Fibroblast of lung (primary cell): ENCODE measurements around the gene ABCC6. TPM values are rescaled to one million over a fixed set of nuclear protein-coding genes. Genes with fewer than 3 reads are reported as not detected.
"Not testable (repeated sequence)": the region's sequence is repeated elsewhere in the genome, so short reads cannot be mapped to it uniquely, and the experiment has no call there.

Experiments
- DNase-seq, 2 donors: peaks; one replicate each; pipeline versions ENCODE4 v3.0.0 to v3.0.0-alpha.2; 2010; ENCODE audit warnings: low read depth in 2 of 2
- H2AFZ ChIP-seq: 2 replicates; pipeline ENCODE4 v1.5.1; 2012; ENCODE audit warnings: low read length, control low read depth, inconsistent platforms
- H3K27ac ChIP-seq: 2 replicates; pipeline ENCODE4 v1.5.1; 2011; ENCODE audit warnings: low read length, control low read depth; ENCODE audit not compliant: insufficient read depth
- H3K27me3 ChIP-seq: 2 replicates; pipeline ENCODE4 v1.5.1; 2011; ENCODE audit warnings: mild to moderate bottlenecking, low read length; ENCODE audit not compliant: control insufficient read depth, insufficient read depth
- H3K36me3 ChIP-seq: 2 replicates; pipeline ENCODE4 v1.5.1; 2011; ENCODE audit warnings: low read length; ENCODE audit not compliant: control insufficient read depth, insufficient read depth
- H3K4me1 ChIP-seq: 2 replicates; pipeline ENCODE4 v1.5.1; 2011; ENCODE audit warnings: low read length; ENCODE audit not compliant: control insufficient read depth, insufficient read depth; ENCODE audit errors: extremely low read depth
- H3K4me2 ChIP-seq: 2 replicates; pipeline ENCODE4 v1.5.1; 2011; ENCODE audit warnings: low read length, control low read depth; ENCODE audit not compliant: insufficient read depth; ENCODE audit errors: extremely low read depth
- H3K4me3 ChIP-seq, 4 experiments: fragments of 200-600 bp in 1 of 4; sonication (generic) in 1 of 4; replicated peaks in 1 of 4; 2 replicates each; pipeline ENCODE4 v1.5.1; 2011 to 2016; ENCODE audit warnings: low read length in 4 of 4, low read depth in 3 of 4, mild to moderate bottlenecking in 3 of 4, control low read depth in 2 of 4, inconsistent platforms in 1 of 4, mixed read lengths in 1 of 4; ENCODE audit not compliant: insufficient read depth in 1 of 4; ENCODE audit errors: control extremely low read depth in 1 of 4
- H3K79me2 ChIP-seq: 2 replicates; pipeline ENCODE4 v1.5.1; 2012; ENCODE audit warnings: mild to moderate bottlenecking, low read length, inconsistent platforms; ENCODE audit not compliant: control insufficient read depth, insufficient read depth
- H3K9ac ChIP-seq: 2 replicates; pipeline ENCODE4 v1.5.1; 2011; ENCODE audit warnings: mild to moderate bottlenecking, low read length, control low read depth; ENCODE audit not compliant: insufficient read depth
- H3K9me3 ChIP-seq: 2 replicates; pipeline ENCODE4 v1.5.1; 2012; ENCODE audit warnings: low read depth, low read length; ENCODE audit not compliant: control insufficient read depth, insufficient read depth
- H4K20me1 ChIP-seq: 2 replicates; pipeline ENCODE4 v1.5.1; 2011; ENCODE audit warnings: low read length; ENCODE audit not compliant: control insufficient read depth, insufficient read depth; ENCODE audit errors: extremely low read depth
- polyA minus RNA-seq: library from RNA; depleted of rRNA, polyadenylated mRNA; stranded (reverse); fragments of >200 nt; gene quantifications from 2 replicates; pipeline ENCODE4 v1.2.3, GENCODE V29; 2011; ENCODE audit warnings: low replicate concordance
- polyA plus RNA-seq, 2 donors: library from polyadenylated mRNA; depleted of rRNA in 1 of 2; stranded (reverse) in 1 of 2; unstranded in 1 of 2; fragments of >200 nt; gene quantifications; 2 replicates each; pipeline ENCODE4 v1.2.1, GENCODE V29; 2011 to 2012; ENCODE audit warnings: missing spikeins in 1 of 2
- total RNA-seq: library from RNA; depleted of rRNA; stranded (reverse); fragments of >200 nt; gene quantifications from 2 replicates; pipeline ENCODE4 v1.2.1, GENCODE V29; 2014

The ABCC6 gene
- total RNA-seq (2.1 and 6.3 TPM in 2 replicates), polyA plus RNA-seq (0.87 and 1.2 TPM in 2 replicates), polyA minus RNA-seq (0.24 and 0.30 TPM in 2 replicates)
- 1.3 and 1.6 TPM in 2 replicates for polyA plus RNA-seq (2012)

GRCh38 chr16:16222850-16223661 lies at the start of gene ABCC6:
ABCC6 (minus strand) TSS chr16:16223494; CDS start chr16:16223434, 60 bp downstream.
- not testable (repeated sequence) for H3K9ac ChIP-seq, H4K20me1 ChIP-seq, H3K9me3 ChIP-seq, H3K79me2 ChIP-seq, H3K4me1 ChIP-seq, H3K27me3 ChIP-seq, H3K4me2 ChIP-seq, H3K27ac ChIP-seq, H3K36me3 ChIP-seq, DNase-seq, H2AFZ ChIP-seq
- H3K4me3 ChIP-seq = peak within 1 kb of the TSS in 2 of 4 experiments; percentile 28 to 34

- H3K9me3 ChIP-seq, H3K4me1 ChIP-seq, H4K20me1 ChIP-seq, H3K4me2 ChIP-seq, H3K36me3 ChIP-seq, H3K27me3 ChIP-seq, H2AFZ ChIP-seq, DNase-seq, H3K79me2 ChIP-seq, H3K4me3 ChIP-seq, H3K27ac ChIP-seq, H3K9ac ChIP-seq: not testable (repeated sequence)
Measured at GRCh38 chr16:16272573-16273221, 49.4 kb upstream of the ABCC6 start.

GRCh38 chr16:16271658-16272057 lies 48.4 kb upstream of the ABCC6 start:
- H3K4me1 ChIP-seq, DNase-seq, H4K20me1 ChIP-seq, H3K4me2 ChIP-seq, H2AFZ ChIP-seq, H3K27ac ChIP-seq, H3K4me3 ChIP-seq, H3K27me3 ChIP-seq, H3K9ac ChIP-seq, H3K36me3 ChIP-seq, H3K79me2 ChIP-seq, H3K9me3 ChIP-seq: not testable (repeated sequence)

- H3K4me2 ChIP-seq, H3K27ac ChIP-seq, H3K27me3 ChIP-seq, H3K9ac ChIP-seq, H3K4me3 ChIP-seq, H2AFZ ChIP-seq, H4K20me1 ChIP-seq, H3K4me1 ChIP-seq, H3K36me3 ChIP-seq, H3K79me2 ChIP-seq, H3K9me3 ChIP-seq: not testable (repeated sequence)
- peak in 1 of 2 donors; percentile 12 for DNase-seq
Measured at GRCh38 chr16:16268185-16268808, 45.0 kb upstream of the ABCC6 start.

- not testable (repeated sequence) for H3K27ac ChIP-seq, H3K4me3 ChIP-seq, H2AFZ ChIP-seq, H3K36me3 ChIP-seq, H3K9ac ChIP-seq, H3K9me3 ChIP-seq, H3K4me1 ChIP-seq, H4K20me1 ChIP-seq, H3K4me2 ChIP-seq, DNase-seq, H3K27me3 ChIP-seq, H3K79me2 ChIP-seq
Measured at GRCh38 chr16:16267708-16268107, 44.4 kb upstream of the ABCC6 start.

- not testable (repeated sequence) for H3K4me1 ChIP-seq, H3K9me3 ChIP-seq, H2AFZ ChIP-seq, H3K27me3 ChIP-seq, H3K36me3 ChIP-seq, H3K9ac ChIP-seq, H3K27ac ChIP-seq, H3K79me2 ChIP-seq, H3K4me2 ChIP-seq, H3K4me3 ChIP-seq, H4K20me1 ChIP-seq
- peak in 1 of 2 donors; percentile 4 for DNase-seq
Measured at GRCh38 chr16:16265044-16265443, 41.8 kb upstream of the ABCC6 start.
